CD4-positive, alpha-beta T cell (primary cell): ENCODE data around the gene MAD2L2. TPM values are rescaled to one million over a fixed set of nuclear protein-coding genes. Genes with fewer than 3 reads are reported as not detected.

Experiments used
- ATAC-seq: fragments of 200-7000 bp; cut with Tn5 transposase; one replicate; pipeline ENCODE4 v1.10.0; 2022; ENCODE audit warnings: mild to moderate bottlenecking; ENCODE audit not compliant: poor library complexity
- CTCF ChIA-PET: fragments of 350-600 bp; sonication (Branson Sonifier 250); formaldehyde crosslinking; loops from one replicate; lab custom pipeline; 2021; ENCODE audit warnings: antibody characterized with exemption, inconsistent platforms; lab: Charles Lee
- POLR2A ChIA-PET: fragments of 350-600 bp; sonication (Branson Sonifier 250); formaldehyde crosslinking; loops from one replicate; lab custom pipeline; 2021; ENCODE audit warnings: antibody characterized with exemption, inconsistent platforms; lab: Charles Lee
- DNase-seq, 14 experiments: peaks; one replicate each; pipeline ENCODE4 v3.0.0-alpha.2; 2013 to 2020; ENCODE audit warnings: mixed read lengths in 2 of 14
- H3K27ac ChIP-seq, 2 donors: one replicate each; pipeline versions ENCODE4 v1.5.1 to v1.7.0; 2013; ENCODE audit warnings: low read length in 2 of 2, low read depth in 1 of 2, mild to moderate bottlenecking in 1 of 2
- H3K27me3 ChIP-seq, 2 experiments: 1 replicate in 1 of 2; 2 replicates in 1 of 2; pipeline versions ENCODE4 v1.6.1 to v1.7.0; 2013; ENCODE audit warnings: low read length in 2 of 2, control low read depth in 1 of 2, mild to moderate bottlenecking in 1 of 2, moderate library complexity in 1 of 2; ENCODE audit not compliant: insufficient read depth in 2 of 2, control insufficient read depth in 1 of 2
- H3K36me3 ChIP-seq: one replicate; pipeline ENCODE4 v1.6.1; 2013; ENCODE audit warnings: low read length, control low read depth; ENCODE audit not compliant: insufficient read depth
- H3K4me1 ChIP-seq: one replicate; pipeline ENCODE4 v1.6.1; 2013; ENCODE audit warnings: low read length, control low read depth; ENCODE audit not compliant: insufficient read depth
- H3K4me3 ChIP-seq: one replicate; pipeline ENCODE4 v1.5.1; 2013; ENCODE audit warnings: mild to moderate bottlenecking, low read length, moderate library complexity
- H3K9me3 ChIP-seq, 2 experiments: 1 replicate in 1 of 2; 2 replicates in 1 of 2; pipeline versions ENCODE4 v1.6.1 to v1.7.0; 2013; ENCODE audit warnings: low read length in 2 of 2, mild to moderate bottlenecking in 2 of 2, control low read depth in 1 of 2, moderate library complexity in 1 of 2; ENCODE audit not compliant: control insufficient read depth in 1 of 2, insufficient read depth in 1 of 2
- H3K27ac Mint-ChIP-seq: one replicate; pipeline ENCODE4 v1.8.0; 2020; ENCODE audit warnings: mixed read lengths
- H3K27me3 Mint-ChIP-seq: one replicate; pipeline ENCODE4 v1.8.0; 2021; ENCODE audit warnings: mixed read lengths
- H3K36me3 Mint-ChIP-seq: one replicate; pipeline ENCODE4 v1.8.0; 2021; ENCODE audit warnings: low read depth, mixed read lengths
- H3K4me1 Mint-ChIP-seq: one replicate; pipeline ENCODE4 v1.8.0; 2021; ENCODE audit warnings: low read depth, mixed read lengths
- H3K4me3 Mint-ChIP-seq: one replicate; pipeline ENCODE4 v1.8.0; 2020; ENCODE audit warnings: mild to moderate bottlenecking, mixed read lengths
- H3K9me3 Mint-ChIP-seq: one replicate; pipeline ENCODE4 v1.8.0; 2020; ENCODE audit warnings: mixed read lengths
- intact Hi-C, 2 experiments: fragments of 100-400 bp; cut with DNase I in 1 of 2; cut with micrococcal nuclease in 1 of 2; formaldehyde crosslinking; loops; one replicate each; pipeline versions ENCODE4 v1.15.1 to v1.9.0; 2023 to 2025; cut with DNase I, micrococcal nuclease
- total RNA-seq, 174 experiments: library from RNA in 2 of 174; stranded (reverse) in 2 of 174; gene quantifications; one replicate each; pipeline ENCODE4 v1.2.3 and lab custom pipeline; 2021 to 2026
- TF ChIP-seq, protein P1 (sequence below): fragments of 200-600 bp; IDR thresholded peaks from one replicate; pipeline ENCODE4 v1.8.0; 2022; ENCODE audit warnings: antibody characterized with exemption, mild to moderate bottlenecking

Gene MAD2L2
- total RNA-seq, 2 experiments from 2014 or later = 24.6 to 28.3 TPM

DNA sequence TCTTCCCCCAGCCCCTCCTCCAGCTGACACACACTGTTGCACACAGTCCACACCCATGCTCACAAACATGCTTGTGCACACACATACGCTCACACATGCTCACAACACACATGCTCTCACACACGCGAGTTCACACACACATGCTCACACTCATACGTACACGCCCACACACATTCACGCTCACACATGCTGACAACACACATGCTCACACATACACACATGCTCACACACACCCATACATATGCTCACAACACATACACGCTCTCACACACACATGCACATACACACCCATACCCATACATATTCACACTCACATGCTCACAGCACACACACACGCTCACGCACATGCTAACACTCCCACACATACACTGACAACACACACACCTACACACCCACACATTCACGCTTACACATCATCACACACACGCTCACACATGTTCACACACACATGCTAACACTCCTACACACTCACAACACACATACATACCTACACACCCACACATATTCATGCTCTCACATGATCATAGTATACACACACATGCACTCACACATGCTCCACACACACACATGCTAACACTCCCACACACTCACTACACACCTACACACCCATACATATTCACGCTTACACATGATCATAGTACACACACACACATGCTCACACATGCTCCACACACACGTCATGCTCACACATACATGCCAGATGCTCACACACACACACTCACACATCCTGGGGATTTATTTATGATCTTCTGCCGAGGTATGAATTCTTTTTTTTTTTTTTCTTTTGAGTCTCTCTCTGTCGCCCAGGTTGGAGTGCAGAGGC, 21.2 kb upstream of the MAD2L2 start:
- CTCF ChIA-PET = no interaction called here

DNA sequence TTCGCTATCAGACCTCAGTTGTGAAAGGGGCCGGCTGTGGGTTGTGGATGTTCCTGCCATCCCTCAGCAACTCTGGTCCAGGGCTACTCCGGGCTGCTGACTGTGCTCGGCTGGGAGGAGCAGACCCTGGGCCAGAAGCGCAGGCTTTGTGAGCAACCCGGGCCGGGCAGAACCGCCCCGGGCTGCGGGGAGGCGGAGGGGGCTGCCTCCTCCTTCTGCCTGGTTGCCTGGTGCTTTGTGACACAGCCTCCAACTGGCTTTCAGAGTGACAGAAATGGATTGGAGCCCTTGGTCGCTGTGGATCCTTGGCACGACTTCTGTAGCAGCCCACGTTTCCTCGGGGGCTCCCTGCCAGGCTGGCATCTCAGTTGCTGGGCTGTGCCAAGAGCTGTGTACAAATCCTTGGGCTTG, 20.6 kb upstream of the MAD2L2 start:
- intact Hi-C loops = no loop called here
- ChIA-PET CTCF (interaction anchor here (1.0 kb wide), 1 partner anchor 9 kb away, joined by 3 read pairs; no protein-coding TSS in a partner anchor), POLR2A (no interaction called here)
- no peak overlapping the region for H3K4me3 Mint-ChIP-seq
- H3K36me3 Mint-ChIP-seq = no peaks in the 10 kb centered on the region
- TF ChIP-seq, protein P1, sequence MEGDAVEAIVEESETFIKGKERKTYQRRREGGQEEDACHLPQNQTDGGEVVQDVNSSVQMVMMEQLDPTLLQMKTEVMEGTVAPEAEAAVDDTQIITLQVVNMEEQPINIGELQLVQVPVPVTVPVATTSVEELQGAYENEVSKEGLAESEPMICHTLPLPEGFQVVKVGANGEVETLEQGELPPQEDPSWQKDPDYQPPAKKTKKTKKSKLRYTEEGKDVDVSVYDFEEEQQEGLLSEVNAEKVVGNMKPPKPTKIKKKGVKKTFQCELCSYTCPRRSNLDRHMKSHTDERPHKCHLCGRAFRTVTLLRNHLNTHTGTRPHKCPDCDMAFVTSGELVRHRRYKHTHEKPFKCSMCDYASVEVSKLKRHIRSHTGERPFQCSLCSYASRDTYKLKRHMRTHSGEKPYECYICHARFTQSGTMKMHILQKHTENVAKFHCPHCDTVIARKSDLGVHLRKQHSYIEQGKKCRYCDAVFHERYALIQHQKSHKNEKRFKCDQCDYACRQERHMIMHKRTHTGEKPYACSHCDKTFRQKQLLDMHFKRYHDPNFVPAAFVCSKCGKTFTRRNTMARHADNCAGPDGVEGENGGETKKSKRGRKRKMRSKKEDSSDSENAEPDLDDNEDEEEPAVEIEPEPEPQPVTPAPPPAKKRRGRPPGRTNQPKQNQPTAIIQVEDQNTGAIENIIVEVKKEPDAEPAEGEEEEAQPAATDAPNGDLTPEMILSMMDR = no peak
- H3K9me3 ChIP-seq = no peaks in the 10 kb centered on the region
- no peak for DNase-seq
- no peak overlapping the region for H3K27ac Mint-ChIP-seq
- H3K4me1 ChIP-seq = peaks cover 5% of the 10 kb centered on the region
- H3K4me3 ChIP-seq = no peak overlapping the region
- H3K36me3 ChIP-seq = no peaks in the 10 kb centered on the region
- H3K27ac ChIP-seq = no peak overlapping the region
- no peaks in the 10 kb centered on the region for H3K4me1 Mint-ChIP-seq
- peaks cover 14% of the 10 kb centered on the region for H3K27me3 Mint-ChIP-seq
- ATAC-seq = no peak
- no peaks in the 10 kb centered on the region for H3K9me3 Mint-ChIP-seq
- H3K27me3 ChIP-seq = peaks cover 7 to 21% of the 10 kb centered on the region in 2 experiments

More for the DNA sequence above, 21.2 kb upstream of the MAD2L2 start:
- H3K4me3 ChIP-seq = no peak overlapping the region
- peaks cover 7 to 21% of the 10 kb centered on the region in 2 experiments for H3K27me3 ChIP-seq
- H3K4me1 ChIP-seq = peaks cover 5% of the 10 kb centered on the region
- no peak overlapping the region for H3K4me3 Mint-ChIP-seq
- TF ChIP-seq, protein P1 = no peak
- H3K27ac ChIP-seq = no peak overlapping the region
- ATAC-seq (no peak), DNase-seq (no peak)
- POLR2A ChIA-PET = no interaction called here
- peaks cover 14% of the 10 kb centered on the region for H3K27me3 Mint-ChIP-seq
- no peaks in the 10 kb centered on the region for H3K36me3 ChIP-seq
- intact Hi-C loops = no loop called here
- H3K4me1 Mint-ChIP-seq = no peaks in the 10 kb centered on the region
- H3K9me3 Mint-ChIP-seq = no peaks in the 10 kb centered on the region
- no peaks in the 10 kb centered on the region for H3K36me3 Mint-ChIP-seq
- H3K27ac Mint-ChIP-seq = no peak overlapping the region
- no peaks in the 10 kb centered on the region for H3K9me3 ChIP-seq

DNA sequence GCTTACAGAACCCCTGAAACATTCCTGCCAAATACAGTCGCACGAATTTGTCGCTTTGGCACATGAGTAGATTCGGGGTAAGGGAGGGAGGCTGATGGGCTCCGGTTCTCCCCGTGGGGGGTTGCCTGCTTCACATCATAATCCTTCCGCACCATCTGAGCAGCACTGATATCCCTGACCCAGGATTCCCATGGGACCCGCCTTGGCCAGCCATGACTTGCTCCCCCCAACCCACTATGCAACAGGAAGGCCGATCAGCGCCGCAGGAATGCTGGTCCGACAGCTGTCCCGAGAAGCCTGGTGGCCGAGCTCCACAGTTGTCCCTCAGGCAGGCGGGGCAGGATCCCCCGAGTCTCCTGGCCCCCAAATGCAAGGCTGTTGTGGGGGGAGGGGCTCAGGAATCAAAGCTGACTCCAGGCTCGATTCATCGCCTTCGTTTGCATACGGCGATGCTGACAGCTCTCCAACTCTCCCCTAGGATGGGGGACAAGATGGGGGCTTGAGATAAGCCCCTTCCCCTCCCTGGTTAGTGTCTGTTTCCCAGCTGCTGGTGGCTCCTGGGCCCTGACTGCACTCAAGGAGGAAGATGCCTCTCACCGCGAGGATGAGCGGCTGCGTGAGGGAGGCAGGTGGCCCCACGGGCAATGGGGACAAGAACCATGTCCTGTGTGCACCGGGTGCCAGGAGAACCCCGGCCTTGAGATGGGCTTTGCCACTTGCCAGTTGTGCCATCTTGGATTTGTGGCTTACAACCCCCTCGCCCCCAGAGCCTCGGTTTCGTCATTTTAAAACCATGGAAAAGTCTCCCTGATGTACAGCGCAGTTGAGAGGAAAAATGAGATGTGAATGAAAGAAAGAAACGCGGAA, 19.9 kb upstream of the MAD2L2 start:
- Histone ChIP-seq H3K27me3 (peaks cover 7 to 21% of the 10 kb centered on the region in 2 experiments), H3K4me3 (no peak overlapping the region), H3K9me3 (no peaks in the 10 kb centered on the region), H3K4me1 (peaks cover 5% of the 10 kb centered on the region), H3K36me3 (no peaks in the 10 kb centered on the region), H3K27ac (no peak overlapping the region)
- Mint-ChIP-seq H3K4me1 (no peaks in the 10 kb centered on the region), H3K27ac (no peak overlapping the region), H3K4me3 (no peak overlapping the region), H3K27me3 (peaks cover 14% of the 10 kb centered on the region), H3K9me3 (no peaks in the 10 kb centered on the region), H3K36me3 (no peaks in the 10 kb centered on the region)
- intact Hi-C loops = no loop called here
- TF ChIP-seq, protein P1 = no peak
- ATAC-seq (no peak), DNase-seq (no peak)
- ChIA-PET POLR2A (no interaction called here), CTCF (interaction anchor here (0.7 to 1.3 kb wide), 3 partner anchors 10 to 55 kb away, joined by 3 read pairs; partner anchors contain the start of gene FBXO6)
